Fibroblast of skin of right quadriceps (primary cell): ENCODE measurements around the gene ZEB1.
"Not testable (repeated sequence)": the region's sequence is repeated elsewhere in the genome, so short reads cannot be mapped to it uniquely, and the experiment has no call there.

Source experiments
- DNase-seq: peaks from one replicate; pipeline ENCODE4 v3.0.0-alpha.2; 2013

ZEB1 gene

DNA sequence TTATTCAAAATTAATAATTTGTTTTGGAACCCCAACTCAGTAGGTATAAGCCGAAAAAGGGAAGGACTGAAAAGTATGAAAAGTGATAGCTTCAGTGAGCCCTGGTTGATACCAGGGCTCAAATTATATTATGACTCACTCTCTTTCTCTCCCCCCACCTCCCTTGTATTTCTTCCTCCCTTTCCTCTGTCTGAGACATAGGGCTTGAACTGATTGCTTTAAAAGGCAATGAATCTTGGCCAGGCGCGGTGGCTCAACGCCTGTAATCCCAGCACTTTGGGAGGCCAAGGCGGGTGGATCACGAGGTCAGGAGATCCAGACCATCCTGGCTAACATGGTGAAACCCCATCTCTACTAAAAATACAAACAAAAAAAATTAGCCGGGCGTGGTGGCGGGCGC lies 108.3 kb downstream of the ZEB1 start:
- DNase-seq: peak; percentile 10

DNA sequence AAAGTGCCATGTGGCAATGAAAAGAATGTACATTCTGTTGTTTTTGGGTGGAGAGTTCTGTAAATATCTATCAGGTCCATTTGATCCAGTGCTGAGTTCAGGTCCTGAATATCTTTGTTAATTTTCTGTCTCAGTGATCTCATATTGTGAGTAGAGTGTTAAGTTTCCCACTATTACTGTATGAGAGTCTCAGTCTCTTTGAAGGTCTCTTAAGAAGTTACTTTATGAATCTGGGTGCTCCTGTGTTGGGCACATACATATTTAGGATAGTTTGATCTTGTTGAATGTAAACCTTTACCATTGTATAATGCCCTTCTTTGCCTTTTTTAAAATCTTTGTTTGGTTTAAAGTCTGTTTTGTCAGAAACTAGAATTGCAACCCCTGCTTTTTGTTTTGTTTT lies 109.5 kb downstream of the ZEB1 start:
- not testable (repeated sequence) for DNase-seq

DNA sequence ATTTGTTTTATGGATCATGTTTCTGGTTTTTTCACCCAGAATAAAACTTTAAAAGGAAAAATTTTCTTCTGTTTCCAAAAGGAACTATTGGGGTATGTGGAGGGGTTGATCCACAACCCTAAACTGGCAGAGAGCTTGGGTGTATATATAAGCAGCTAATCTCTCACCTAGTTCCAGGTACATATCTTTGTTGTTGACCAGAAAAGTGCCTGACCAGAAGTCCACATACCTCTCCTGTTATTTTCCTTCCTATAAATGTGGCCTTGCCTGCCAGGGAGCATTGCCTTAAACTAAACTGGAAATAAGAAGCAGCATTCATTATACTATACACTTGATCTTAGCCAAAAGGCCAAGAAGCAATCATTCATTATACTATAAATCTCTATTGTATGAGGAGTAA lies 112.0 kb downstream of the ZEB1 start:
- DNase-seq: no peak

DNA sequence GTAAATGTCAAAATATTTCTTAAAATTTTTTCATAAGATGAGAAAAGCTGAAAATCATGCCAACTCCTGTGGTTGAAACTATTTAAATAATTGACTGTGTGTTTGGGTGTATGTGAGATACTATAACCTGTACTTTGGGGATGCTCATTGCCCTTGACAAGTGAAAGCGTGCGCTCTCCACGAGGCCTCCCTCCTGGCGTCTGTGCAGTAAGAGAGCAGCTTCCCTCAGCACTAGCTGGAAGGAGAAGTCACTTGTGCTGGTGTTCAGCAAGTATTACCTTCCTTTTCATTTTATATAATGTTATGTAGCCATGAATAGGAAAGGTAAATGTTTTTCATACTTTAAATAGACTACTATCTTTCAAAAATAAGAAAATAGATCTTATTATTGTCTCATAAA lies 118.9 kb downstream of the ZEB1 start:
- no peak for DNase-seq

DNA sequence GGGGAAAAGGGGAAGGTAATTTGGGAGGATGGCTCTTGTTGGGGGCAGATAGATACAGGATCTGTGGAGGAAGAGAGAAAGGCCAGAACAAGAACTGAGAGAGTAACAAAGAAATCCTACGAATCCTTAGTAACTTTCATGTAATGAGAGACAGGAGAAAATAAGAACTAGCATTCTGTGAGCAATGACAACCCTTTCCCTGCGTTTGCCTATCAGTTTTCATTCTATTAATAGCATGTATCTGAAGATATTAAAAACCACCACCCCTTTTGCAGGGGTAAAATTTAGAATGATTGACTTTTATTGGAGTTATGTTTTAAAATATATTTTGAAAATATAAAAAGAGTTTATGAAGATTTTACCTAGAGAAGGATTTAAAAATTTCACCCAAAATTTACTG lies 132.8 kb downstream of the ZEB1 start:
- no peak for DNase-seq

DNA sequence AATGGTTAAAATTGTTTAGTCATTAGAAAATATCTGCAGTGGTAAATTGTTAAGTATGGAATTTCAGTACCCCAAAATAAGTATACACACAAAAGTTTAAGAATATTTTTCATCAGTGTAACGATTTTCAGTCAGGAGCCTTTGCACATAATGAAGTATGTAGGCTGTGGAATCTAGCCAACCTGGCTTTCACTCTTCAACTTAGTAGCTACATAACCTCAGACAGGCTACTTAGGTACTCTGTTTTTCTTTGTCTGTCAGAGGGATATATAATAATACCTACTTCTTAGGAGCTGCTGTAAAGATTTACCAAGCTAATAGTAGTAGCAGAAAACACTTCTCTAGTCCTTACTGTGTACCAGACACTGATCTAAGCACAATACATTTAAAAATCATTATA lies 137.5 kb downstream of the ZEB1 start:
- DNase-seq: no peak

DNA sequence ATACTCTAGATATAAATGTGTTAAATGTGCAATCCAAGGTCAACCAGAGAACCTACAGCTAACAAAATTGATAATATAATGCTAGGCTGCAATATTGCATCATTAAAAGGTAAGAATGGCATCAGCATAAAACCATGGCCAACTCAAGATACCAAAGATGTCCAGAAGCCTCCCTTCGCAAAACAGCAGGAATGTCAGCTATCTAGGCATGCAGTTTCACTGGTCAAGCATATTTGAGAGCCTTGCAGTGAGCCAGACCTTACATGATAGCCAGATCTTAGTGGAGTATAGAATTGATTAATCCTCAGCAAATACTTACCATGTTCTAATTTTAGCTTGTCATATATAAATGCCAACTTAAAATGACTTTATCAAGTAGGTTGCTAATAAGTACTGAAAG lies 138.8 kb downstream of the ZEB1 start:
- peak; percentile 11 for DNase-seq

DNA sequence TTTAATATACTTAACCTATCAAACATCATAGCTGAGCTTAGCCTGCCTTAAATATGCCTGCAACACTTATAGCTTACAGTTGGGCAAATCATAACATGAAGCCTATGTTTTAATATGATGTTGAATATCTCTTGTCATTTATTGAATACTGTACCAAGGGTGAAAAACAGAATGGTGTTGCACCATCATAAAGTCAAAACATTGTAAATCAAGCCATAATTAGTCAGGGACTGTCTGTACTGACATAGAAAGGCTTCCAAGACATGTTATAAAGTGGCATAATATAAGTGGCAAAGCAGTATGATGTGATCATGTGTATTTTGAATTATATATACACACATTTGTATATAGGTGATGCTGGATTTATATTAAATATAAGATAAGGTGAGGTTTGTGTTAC lies 140.0 kb downstream of the ZEB1 start:
- DNase-seq: no peak

DNA sequence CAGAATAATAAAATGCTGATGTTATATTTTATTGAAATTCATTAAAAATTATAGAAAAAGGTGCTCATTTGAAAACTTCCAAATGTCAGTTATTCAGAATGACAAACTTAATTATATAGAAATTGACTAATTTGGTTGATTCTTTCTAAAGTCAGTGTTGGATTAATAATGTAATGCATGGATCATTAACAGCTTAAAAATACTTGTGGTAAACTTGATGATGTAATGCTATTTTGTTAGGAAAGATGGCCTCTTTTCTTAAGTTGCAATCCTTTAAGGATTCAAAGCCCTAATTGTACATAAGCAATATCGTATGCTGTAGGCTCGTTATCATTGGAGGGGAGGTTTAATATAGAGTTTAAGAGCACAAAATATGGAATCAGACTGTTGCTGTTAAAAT lies 141.2 kb downstream of the ZEB1 start:
- no peak for DNase-seq

DNA sequence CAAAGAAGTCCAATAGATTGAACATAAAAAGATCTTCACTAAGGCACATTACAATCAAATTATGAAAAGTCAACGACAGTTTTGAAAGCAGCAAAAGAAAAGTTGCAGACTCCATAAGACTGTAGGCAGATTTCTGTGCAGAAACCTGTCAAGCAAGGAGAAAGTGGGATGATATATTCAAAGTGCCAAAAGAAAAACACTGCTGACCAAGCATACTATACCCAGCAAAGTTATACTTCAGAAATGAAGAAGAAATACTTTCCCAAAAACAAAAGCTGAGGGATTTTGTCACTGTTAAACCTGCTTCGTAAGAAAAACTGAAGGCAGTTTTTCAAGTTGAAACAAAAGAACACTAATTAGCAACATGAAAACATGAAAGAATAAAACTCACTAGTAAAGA lies 145.5 kb downstream of the ZEB1 start:
- DNase-seq: no peak

DNA sequence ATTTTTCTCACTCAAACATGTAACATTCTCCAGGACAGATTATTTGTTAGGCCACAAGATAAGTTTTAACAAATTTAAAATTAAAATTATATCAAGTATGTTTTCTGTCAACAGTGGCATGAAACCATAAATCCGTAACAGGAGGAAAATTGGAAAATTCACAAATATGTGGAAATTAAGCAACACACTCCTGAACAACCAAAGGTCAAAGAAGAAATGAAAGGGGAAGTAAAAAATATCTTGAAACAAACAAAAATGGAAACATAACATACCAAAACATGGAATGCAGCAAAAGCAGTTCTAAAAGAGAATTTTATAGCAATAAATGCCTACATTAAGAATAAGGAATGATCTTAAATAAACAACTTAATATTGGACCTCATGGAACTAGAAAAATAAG lies 147.3 kb downstream of the ZEB1 start:
- no peak for DNase-seq

DNA sequence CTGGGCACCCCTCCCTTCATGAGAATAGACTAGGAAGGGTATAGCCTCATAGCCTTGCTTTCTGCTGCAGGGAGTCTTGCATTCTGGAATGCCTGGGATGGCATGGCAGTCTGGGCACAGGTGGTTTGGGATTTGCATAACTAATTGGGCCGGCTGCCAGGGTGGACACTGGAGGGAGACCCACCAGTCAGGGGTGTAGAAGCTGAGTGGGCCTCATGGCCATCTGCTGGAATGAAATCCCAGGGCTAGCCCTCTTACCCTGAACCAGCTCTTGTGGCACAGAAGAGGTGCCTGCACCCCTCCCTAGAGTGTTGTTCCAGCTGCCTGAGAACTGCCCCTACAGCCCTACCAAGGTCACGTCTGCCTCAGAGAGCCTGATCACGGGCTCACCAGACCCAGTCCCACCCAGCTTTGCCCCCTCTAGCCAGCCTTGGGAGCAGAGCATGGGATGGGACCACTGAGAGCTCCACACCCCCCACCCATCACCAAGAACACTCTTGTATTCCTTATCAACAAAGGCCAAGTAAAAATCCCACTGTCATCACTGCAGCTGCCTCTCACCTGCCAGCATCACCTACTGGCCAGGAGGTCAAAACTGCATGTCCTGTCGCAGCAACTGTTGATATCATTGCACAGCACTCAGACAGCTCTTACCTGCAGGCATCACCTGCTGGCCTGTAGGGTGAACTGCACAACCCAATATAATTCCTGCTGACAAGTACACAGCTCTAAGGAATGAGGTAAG lies 148.9 kb downstream of the ZEB1 start:
- no peak for DNase-seq

DNA sequence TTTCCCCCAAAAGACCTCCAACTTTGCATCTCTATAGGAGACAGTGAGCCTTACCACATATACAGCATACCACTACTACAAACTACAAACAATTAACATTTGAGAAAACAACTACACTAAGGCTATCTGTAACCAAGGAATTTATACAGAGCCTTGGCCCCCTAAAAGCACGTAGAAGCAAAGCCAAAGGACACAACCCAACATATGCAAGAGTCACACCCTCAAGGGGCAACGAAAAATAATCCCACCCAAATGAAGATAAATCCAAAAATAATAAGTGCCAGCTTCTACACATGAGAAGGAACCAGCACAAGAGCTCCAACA lies 149.5 kb downstream of the ZEB1 start:
- no peak for DNase-seq

DNA sequence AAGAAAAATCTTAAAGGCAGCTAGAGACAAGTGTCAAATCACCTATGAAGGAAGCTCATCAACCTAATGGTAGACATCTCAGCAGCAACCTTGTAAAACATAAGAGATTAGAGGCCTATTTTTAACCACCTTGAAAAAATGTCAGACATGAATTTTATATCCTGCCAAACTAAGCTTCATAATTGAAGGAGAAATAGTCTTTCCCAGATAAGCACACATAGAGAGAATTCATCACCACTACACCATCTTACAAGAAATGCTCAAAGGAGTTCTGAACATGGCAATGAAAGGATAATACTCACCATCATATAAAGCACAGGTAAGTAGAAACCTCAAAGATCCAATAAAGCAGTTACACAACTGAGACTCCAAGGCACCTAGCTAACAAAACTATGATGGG lies 156.5 kb downstream of the ZEB1 start:
- DNase-seq: no peak

DNA sequence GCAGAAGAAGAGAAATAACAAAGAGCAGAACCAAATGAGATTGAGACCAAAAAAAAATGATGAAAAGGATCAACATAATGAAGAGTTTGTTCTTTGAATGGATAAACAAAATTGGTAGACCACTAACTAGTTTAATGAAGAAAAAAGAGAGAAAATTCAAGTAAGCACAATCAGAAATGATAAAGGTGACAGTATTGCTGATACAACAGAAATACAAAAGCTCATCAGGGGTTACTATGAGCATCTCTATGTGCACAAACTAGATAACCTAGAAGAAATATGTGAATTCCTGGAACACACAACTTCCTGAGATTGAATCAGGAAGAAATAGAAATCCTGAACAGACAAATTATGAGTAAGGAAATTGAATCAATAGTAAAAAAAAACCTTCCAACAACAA lies 157.1 kb downstream of the ZEB1 start:
- DNase-seq: no peak

DNA sequence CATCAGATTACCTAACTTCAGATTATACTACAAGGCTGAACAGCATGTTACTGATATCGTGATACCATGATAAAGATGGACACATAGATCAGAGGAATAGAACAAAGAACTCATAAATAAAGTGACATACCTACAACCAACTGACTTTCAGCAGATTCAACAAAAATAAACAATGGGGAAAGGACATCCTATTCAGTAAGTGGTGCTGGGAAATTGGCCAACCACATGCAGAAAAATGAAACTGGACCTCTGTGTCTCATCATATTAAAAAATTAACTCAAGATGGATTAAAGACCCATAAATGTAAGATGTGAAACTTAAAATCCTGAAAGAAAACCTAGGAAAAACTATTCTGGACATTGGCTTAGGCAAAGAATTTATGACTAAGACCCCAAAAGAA lies 158.6 kb downstream of the ZEB1 start:
- no peak for DNase-seq

DNA sequence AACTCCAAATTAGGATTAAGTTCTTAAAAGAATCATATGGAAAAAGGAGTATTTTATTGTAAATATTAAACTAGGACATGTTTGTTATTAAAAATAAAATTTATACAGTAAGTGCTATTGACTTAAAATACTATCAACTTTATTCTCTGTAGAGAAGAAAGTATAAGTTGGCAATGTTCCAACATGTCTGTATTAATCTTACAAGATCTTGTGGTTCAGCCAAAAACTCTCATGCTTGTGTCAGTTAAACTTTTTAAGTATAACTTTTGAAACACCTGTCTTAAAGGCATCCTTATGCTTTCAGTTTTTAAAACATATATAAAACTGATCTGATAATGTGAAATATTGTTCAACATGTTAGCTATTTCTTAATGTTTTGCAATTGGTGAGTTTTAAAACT lies 160.7 kb downstream of the ZEB1 start:
- DNase-seq: peak; percentile 5

DNA sequence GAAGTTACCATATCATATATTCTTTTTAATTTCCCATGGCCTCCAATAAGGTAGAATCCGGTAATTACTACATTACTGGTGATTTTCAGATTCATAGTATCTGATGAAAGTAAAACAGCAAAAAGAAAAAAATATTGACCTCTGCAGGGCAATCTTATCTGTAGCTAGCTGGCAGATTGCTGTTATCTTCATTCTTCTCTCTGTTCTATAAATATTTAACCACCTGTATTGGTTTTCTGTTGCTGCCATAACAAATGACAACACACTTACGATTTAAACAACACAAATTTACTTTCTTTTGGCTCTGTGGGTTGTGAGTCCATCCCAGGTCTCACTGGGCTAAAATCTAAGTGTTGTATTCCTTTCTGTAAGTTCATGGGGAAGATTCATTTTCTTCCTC lies 164.5 kb downstream of the ZEB1 start:
- no peak for DNase-seq

DNA sequence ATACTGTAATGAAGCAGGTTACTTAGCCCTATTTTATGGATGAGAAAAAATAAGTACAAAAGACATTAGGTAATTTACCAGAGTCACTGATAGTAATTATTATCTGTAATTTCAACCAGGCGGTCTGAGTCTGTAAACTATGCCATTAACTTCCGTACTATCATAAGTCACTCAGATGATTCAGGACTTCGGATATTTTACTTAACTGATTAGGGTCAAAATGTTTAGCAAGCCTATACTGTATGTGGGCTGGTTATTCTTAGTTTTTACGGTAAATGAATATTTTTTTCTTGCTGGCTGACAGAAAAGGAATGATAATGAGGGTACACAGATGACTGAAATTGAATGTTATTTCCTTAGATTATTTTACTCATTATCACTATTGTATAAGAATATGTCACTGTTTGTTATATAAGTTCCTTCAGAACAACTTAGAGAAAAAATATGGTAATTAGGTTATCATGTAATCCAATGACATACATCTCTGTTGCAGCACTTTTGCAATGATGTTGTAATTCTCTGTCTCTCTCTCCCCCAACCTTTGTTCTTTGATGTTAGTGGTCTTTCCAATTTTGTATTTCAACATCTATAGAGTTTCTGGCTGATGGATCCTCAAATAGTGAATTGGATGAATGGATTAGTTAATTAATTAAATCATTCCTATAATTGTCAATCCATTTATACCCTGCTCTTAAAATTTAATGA lies 165.6 kb downstream of the ZEB1 start:
- peak; percentile 62 for DNase-seq

DNA sequence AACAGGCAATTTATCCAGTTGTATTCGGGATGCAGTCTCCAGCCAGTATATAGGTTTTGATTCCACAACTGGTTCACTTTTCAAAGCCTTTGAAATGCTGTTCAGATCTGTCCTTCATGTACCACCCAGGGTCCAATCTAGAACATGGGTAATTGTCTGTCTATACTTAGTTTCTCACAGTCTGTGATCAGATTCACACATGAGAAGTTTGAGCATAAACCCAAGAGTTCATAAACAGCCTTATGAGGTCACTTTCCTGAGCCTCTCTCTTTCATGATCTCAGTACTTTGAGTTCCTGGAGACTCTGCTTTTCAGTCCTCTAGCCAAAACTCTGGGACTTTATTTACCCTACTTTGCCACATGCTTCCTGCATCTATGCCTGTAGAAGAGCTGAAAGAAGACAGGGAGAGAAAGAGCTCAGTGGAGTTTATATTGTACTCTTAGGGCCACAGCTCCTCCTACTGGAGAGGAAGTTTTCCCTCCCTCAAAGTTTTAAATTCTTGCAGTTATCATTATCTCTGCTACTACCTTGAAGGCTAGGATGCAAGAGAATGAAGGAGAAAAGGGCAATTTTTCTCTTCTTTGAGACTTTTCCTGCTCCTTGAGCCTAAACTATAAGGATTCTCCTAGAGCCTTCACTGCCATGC lies 172.0 kb downstream of the ZEB1 start:
- DNase-seq: peak; percentile 58

DNA sequence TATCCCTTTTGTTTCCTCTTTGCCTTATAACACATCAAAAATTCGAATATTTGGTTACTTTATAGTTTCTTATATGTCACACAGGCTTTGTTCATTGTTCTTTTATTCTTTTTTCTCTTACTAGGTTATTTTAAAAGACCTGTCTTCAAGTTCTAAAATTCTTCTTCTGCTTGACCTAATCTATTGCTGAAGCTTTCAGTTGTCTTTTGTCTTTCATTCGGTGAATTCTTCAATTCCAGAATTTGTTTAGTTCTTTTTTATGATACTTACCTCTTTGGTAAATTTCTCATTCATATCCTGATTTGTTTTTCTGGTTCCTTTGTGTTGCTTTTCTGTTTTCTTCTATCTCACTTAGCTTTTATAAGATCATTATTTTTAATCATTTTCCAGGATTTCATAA lies 188.4 kb downstream of the ZEB1 start:
- DNase-seq: no peak

DNA sequence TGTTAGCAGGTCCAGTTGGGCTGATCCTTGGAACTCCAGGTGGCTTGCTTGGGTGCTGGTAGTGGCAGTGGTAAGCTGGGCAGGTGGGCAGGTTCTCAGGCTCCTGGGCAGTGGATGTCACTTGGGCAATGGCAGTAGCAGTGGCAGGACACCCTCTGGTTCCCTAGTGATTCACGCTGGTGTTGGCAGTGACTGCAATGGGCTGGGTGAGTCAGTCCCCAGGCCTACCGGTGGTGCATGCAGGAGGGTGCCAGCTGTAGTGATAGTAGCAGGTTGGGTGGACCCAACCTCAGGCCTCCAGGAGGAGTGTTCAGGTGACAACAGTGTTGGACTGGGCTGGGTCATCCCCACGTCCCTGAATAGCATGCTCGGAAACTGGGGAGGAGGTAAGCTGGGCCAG lies 189.2 kb downstream of the ZEB1 start:
- no peak for DNase-seq

DNA sequence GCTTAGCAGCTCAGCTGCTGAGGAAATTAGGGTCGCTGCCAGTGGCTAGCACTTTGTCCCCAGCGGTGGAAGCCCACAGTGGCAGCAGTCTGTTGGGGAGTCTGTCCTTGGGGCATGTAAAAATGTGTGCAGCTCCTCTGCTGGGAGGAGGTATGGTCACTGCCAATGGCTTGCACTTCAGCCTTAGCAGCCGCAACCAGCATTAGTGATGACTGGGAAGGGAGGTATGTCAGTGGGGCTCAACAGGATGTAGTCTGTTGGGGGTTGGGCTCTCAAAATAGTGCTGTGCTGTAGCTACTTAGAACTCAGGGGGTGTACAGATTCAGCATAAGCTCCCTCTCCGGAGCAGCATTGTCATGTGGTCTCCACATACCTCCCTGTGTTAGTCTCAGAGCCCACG lies 189.9 kb downstream of the ZEB1 start:
- peak; percentile 56 for DNase-seq

DNA sequence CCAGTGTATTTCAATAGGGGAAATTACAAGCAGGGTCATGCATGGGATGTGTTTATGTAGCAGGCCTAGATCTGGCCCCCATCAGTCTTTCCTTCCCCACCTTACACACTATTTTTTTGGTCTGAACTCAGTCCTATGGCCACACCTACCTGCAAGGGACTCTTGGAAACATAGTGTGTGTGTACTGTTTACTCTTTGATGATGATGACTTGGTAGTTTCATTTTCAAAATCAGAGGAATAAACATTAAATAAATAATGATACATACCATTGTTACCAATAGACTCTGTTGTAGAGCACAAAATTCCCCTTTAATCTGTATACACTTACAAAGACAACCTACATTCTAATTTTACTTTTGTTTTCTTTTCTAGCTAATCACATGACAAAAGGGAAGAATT lies 191.0 kb downstream of the ZEB1 start:
- no peak for DNase-seq

DNA sequence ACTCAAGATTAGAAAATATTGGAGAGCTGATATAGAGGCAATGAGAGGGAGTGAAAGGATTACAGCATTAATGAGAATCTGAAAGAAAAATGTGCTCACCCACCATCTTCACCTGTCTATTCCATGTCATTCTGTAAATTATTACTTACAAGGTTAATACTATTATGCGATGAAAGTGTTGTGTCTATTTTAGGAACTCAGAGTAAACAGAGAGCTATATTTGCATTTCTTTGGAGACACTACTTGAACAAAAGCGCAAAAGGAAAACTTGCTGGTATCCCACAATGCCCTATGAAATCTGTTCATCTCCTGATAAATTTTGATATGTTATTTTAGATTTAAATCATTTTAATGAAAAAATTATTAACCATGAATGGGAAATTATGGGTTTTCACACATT lies 196.1 kb downstream of the ZEB1 start:
- DNase-seq: no peak
